HG03571 (cell line): Measurements from ENCODE around the gene CRACR2A.

Experiments used
- ATAC-seq: cut with Tn5 transposase; IDR thresholded peaks from one replicate; pipeline ENCODE4 v1.9.1; 2021; ENCODE audit not compliant: unreplicated experiment

The CRACR2A gene

DNA sequence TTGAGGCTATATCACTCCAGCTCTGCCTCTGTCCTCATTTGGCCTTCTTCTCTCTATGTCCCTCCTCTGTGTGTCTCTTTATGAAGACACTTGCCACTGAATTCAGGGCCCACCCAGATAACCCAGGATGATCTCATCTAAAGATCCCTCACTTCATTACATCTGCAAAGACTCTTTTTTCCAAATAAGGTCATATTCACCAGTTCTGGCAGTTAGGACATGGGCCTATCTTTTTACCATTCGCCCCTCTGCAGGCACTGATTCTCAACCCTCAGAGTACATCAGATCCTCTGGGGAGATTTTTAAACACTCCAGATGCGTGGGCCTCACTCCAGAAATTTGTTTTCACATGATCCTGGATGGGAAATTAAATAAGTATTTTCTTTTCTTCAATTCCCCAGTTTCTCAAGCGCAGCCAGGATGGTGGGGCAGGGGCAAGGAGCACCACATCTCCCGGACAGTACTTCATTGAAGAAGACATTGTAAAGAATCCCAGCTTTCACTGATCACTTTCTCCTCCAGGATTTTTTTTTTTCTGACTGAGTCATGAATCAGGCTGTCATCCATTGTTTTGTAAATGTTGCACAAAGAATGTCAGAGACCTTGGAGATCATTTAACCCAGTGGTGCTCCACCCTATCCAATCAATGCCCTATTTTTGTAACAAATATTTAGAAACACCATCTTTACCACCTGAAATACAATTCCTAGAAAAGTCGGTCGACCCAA lies 27.4 kb downstream of the CRACR2A start:
- no peak for ATAC-seq

DNA sequence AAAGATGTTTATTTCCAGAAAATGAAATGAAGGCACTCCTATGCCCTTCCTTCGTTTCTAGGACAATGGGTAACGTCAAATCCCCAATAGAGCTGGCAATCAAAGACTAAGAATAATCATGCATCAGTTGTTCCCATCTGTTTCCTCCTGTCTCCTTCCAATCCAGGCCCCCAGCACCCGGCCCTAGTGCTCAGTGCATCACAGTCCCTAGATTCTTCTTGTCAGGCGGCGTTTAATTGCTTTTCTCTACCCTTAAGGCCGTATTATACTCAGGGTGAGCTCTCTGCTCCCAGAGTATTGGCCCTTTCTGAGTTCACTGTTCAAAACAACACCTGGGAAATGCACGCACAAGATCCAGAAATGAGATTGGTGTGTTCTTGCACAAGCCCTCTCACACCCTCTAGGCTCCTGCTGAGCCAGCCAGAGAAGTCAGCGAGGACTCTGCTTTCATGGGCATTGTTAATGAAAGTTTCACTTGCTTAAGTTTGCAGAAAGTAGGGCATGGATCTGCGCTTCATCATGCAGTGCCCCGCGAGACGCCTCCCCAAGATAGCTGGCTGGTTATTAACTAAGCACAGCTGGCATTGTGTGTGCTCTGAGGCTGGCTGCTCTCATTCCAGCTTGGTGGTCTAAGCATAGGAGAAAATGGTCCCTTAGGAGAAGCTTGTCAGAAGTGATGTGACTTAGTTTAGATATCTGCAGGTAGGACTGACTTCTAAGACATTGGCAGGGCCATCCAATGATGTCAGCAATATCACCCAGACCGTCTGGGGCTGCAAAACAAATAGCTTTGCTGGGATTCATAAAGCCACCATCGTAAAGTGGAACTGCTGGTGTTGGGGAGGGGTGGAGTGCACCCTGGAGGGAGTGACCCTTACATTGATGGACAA lies 28.7 kb downstream of the CRACR2A start:
- no peak for ATAC-seq

- no peak for ATAC-seq
Measured at GRCh38 chr12:3722368-3722767, 30.5 kb downstream of the CRACR2A start.

DNA sequence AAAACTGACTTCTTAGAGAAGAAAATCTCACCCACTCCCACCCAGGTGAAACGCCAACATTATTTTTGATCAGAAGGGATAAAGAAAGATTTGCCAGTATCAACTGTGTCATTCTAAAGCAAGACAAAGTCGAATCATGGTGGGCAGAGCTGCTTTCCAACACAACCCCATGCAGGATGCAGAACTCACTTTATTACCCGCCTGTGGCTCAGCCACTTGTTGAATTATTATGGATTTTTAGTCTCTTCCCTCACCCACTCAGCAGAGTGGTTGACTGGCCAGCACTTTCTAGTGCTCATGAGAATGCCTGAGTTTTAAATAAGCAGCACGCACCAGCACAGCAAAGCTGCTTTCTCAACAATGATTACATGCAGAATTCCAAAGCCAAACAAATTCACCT lies 32.1 kb downstream of the CRACR2A start:
- ATAC-seq, result no peak

DNA sequence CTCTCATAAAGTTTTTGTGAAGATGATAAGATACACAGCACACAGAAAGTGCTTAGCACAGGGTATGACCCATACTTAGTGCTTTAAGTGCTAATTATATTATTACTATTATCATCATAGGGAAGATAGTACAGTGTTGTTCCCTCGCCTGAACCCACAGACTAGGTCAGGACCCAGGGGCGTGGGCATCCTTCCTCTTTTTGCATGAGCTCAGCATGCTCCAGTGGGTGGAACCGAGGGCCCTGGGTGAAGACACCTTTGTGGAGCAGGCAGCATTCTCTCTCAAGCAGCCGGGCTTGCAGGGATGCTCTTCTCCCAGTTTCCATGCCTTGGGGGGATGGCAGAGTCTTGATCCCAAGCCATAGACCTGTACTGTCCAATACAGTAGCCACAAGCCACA lies 34.8 kb downstream of the CRACR2A start:
- no peak for ATAC-seq

DNA sequence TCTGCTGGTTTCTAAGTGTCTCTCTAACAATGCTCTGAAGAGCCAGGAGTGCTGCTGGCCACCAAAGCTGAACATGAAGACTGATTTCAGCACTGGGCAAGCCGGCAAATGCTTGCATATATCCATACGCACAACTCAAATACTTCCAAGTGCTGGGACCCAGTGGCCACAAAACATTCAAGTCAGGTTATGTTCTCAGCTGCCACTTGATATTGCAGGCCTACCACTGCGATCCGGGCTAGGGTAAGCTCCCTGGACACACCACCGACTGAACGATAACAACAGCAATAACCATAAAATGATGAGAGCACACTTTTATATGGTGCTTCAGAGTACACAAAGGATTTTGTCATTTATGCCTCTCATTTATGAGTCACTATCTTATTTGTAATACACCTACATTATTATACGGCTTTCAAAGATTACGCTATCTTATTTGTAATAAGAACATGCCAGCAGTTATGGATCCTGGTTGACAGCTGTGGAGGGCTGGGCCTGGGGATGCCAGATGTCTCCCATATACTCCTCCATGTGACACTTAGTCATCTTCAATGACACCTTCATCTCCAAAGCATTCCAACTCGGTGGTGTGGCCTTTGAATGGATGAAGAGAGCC lies 35.5 kb downstream of the CRACR2A start:
- no peak for ATAC-seq

GRCh38 chr12:3715999-3716398 lies 36.9 kb downstream of the CRACR2A start:
- no peak for ATAC-seq

DNA sequence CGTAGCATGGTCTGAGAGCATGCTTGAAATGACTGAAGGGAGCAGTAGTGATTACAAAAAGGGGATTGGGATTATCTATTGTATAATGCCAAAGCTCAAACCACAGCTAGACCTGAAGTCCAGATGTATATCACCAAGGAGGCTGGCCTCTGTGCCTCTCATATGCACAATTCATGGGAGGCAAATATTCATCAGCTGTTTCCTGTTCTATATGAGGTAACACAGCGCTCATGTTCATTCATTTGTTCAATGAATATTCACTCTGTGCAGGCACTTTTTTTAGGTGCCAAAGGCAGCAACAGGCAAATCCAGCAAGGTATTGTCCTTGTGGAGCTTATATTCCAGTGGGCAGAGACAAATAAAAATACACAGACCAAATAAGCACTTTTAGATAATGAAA lies 39.0 kb downstream of the CRACR2A start:
- ATAC-seq, result no peak

- ATAC-seq, result no peak
Measured at GRCh38 chr12:3713483-3713882, 39.4 kb downstream of the CRACR2A start.

DNA sequence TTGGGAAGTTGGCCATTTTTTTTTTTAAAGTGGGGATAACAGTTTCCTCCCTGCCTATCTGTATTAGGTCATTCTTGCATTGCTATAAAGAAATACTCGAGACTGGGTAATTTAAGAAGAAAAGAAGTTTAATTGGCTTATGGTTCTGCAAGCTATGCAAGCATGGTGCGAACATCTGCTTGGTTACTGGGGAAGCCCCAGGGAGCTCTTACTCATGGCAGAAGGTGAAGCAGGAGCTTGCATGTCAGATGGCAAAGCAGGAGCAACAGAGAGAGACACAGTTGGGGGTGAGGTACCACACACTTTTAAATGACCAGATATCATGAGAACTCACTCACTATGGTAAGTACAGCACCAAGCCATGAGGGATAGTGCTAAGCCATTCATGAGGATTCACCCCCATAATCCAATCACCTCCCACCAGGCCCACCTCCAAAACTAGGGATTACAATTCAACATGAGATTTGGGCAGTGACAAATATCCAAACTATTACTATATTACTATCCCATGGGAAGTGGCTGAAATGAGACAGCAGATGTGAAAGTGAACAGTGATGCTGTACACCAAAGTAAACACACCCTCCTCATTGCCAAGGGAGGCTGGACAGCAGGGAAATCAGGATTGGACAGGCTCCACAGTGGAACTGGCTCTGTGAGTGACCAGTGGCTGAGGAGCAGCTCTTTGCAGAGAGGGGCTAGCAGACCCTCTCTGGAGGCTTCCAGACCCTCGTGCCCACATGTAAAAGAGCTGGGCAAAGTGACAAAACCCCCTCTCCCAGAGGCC lies 40.5 kb downstream of the CRACR2A start:
- ATAC-seq, result no peak

GRCh38 chr12:3705354-3705675 lies 47.6 kb downstream of the CRACR2A start:
- no peak for ATAC-seq

DNA sequence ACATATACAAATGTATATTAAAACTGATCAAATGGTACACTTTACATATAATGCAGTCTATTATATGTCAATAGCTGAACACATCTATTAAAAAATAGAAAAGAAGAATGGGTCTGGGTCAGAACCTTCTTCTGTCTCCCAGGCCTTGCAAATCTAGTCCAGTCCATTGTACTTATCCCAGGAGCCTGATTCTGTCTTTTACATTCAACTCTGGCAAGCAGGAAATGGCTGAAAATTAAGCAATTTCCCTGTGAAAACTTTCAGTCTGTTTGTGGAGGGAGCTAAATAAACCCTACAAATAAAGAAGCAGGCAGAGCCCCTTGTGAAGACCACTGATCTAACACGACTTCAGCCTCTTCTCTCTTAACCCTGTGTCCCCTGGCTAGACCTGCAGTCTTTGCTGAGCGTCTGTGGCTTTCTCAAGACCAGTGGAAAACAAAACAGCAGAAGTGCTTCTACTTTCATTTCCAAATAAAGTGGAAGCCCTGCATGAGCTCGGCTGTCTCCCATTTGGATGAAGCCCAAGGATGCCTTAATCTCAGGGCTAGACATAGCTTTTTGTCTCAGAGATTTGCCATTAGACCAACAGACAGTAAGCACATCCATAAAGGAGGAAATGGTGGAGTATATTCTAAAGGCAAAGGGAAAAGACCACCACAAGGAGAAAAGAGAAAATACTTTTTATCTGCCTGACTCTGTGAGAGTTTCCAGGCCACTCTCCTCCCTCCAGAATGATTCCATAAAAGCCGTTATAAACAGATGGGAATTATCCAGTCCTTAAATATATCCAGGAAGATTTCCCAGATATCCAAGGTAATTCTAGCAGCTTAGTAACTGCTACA lies 48.2 kb downstream of the CRACR2A start:
- no peak for ATAC-seq

- no peak for ATAC-seq
Measured at GRCh38 chr12:3700861-3701260, 52.0 kb downstream of the CRACR2A start.

DNA sequence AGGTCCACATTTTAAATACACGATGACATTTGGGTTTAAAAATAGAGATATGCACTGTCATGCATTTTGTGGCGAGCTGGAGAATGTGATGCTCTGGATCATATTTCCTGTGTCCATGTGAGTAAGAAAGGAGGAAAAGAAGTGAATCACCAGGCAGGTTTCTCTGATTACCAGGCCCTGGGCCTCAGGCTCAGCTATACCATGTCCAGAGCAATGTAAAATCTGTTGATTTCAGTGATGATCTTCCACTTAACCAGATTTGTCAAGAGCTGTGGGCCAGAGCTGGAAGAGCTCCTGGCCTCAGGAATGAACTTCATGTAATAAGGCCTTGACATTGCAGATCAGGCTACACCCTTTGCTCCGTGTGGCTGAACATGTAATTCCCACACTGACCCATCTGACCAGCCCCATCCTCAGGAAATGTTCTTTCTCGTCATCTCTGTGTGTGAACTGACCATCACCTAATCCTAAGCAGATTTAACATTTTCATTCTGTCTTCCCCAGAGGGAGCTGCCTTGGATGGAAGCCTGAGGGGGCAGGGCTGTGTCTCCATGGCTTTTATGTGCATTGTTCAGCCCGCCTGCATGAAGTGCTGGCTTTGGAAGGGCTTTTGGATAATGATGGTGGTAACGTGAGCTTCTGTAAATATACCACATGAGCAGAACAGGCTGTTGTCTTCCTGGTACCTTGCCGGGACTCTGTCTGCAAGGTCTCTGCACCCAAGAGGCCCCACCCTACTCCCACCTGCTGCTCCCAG lies 54.5 kb downstream of the CRACR2A start:
- no peak for ATAC-seq

GRCh38 chr12:3697311-3697870 lies 55.5 kb downstream of the CRACR2A start:
- no peak for ATAC-seq

DNA sequence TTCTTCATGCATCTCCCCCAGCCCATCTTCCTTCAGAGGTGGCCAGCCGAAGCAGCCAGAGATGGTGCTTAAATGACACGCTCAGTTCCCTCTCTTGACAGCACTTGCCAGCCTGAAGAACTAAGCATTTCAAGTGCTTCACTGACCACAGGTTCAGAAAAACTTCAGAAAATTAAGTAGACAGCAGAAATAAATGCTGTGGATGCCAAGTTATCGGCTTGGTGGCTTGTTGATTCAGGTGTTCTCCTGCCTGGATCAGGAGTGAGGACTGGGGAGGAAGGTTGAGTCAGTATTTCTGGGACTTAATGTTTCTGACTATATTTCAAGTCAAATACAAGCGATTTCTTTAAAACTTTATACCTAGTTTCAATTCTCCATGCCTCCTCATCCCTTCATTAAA lies 58.2 kb downstream of the CRACR2A start:
- no peak for ATAC-seq

GRCh38 chr12:3692616-3693365 lies 60.1 kb downstream of the CRACR2A start:
- no peak for ATAC-seq

DNA sequence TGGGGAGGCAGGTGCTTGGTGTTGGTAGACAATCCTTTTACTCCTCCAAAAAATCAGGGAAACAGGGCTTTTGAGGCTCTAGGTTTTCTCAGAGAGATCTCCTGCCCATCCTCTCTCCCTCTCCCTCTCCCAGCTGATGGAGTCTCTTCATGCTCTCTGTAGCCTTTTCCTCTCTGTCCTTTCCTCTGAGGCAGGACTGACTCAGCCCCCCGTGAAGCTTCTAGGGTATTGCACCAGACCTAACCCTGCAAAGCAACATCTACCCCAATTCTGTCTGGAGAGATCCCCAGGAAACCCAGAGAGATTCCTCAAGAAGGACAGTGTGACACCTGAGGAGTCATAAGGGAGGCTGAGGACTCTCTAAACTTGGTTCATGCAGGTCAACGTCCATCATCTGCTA lies 66.4 kb downstream of the CRACR2A start:
- no peak for ATAC-seq

- ATAC-seq, result no peak
Measured at GRCh38 chr12:3685830-3686229, 67.1 kb downstream of the CRACR2A start.
